ENCODE data around the gene AJUBA.
"Not testable (repeated sequence)": the region's sequence is repeated elsewhere in the genome, so short reads cannot be mapped to it uniquely, and the experiment has no call there.

The AJUBA gene

GRCh38 chr14:22978981-22979671, 3.2 kb downstream of the AJUBA start:
- peak; percentile 94 for DNase-seq

- DNase-seq, result no peak
Measured at GRCh38 chr14:22978487-22978837, 3.9 kb downstream of the AJUBA start.

GRCh38 chr14:22977684-22978486, 4.5 kb downstream of the AJUBA start:
- DNase-seq, result peak; percentile 61

- peak; percentile 53 for DNase-seq
Measured at GRCh38 chr14:22977434-22977683, 5.0 kb downstream of the AJUBA start.

- peak; percentile 94 for DNase-seq
Measured at GRCh38 chr14:22976620-22977433, 5.5 kb downstream of the AJUBA start.

- no peak for DNase-seq
Measured at GRCh38 chr14:22974530-22975313, 7.6 kb downstream of the AJUBA start.

- peak; percentile 78 for DNase-seq
Measured at GRCh38 chr14:22973217-22974032, 8.9 kb downstream of the AJUBA start.

- no peak for DNase-seq
Measured at GRCh38 chr14:22972313-22972930, 9.9 kb downstream of the AJUBA start.

- DNase-seq, result no peak
Measured at GRCh38 chr14:22971152-22971551, 11.2 kb downstream of the AJUBA start.

GRCh38 chr14:22966783-22967269, 15.5 kb downstream of the AJUBA start:
- no peak for DNase-seq

- not testable (repeated sequence) for DNase-seq
Measured at GRCh38 chr14:22965916-22966782, 16.2 kb downstream of the AJUBA start.

- DNase-seq, result no peak
Measured at GRCh38 chr14:22962061-22962676, 20.2 kb downstream of the AJUBA start.

- no peak for DNase-seq
Measured at GRCh38 chr14:22955702-22956569, 26.4 kb downstream of the AJUBA start.

- no peak for DNase-seq
Measured at GRCh38 chr14:22952418-22952817, 29.9 kb downstream of the AJUBA start.

GRCh38 chr14:22951795-22952194, 30.6 kb downstream of the AJUBA start:
- DNase-seq, result not testable (repeated sequence)

GRCh38 chr14:22945642-22946041, 36.7 kb downstream of the AJUBA start:
- DNase-seq, result no peak

GRCh38 chr14:22939684-22940083, 42.7 kb downstream of the AJUBA start:
- DNase-seq, result no peak

- DNase-seq, result no peak
Measured at GRCh38 chr14:22935156-22935555, 47.2 kb downstream of the AJUBA start.

- no peak for DNase-seq
Measured at GRCh38 chr14:22932146-22932545, 50.2 kb downstream of the AJUBA start.

Data from NCI-H2171 treated with DMSO at 0.1 percent for 48 hours (cell line).